Measurements from ENCODE around the gene PANX2. TPM values are rescaled to one million over a fixed set of nuclear protein-coding genes. Genes with fewer than 3 reads are reported as not detected.

PANX2 gene
- total RNA-seq, 6 experiments from 2014 or later, result 3.9 to 12.3 (median 7.2) TPM

GRCh38 chr22:50169181-50169759 lies 1.3 kb upstream of the PANX2 start:
- DNase-seq (peak in 1 of 3 donors; percentile 24), ATAC-seq (no peak)
- H3K9me3 ChIP-seq, result no peaks in the 10 kb centered on the region
- H3K36me3 ChIP-seq, result no peaks in the 10 kb centered on the region
- H3K27me3 ChIP-seq, result no peaks in the 10 kb centered on the region
- no peak for TF ChIP-seq CTCF (IDR thresholded peaks at IDR 0.05)
- no peak for TF ChIP-seq POLR2A (IDR thresholded peaks at IDR 0.05)
- no peak overlapping the region for H3K27ac ChIP-seq
- H3K4me3 ChIP-seq, result peak overlapping the region in 2 of 3 donors; percentile 32 to 57
- H3K4me1 ChIP-seq, result peaks cover 0 to 15% (median 0%) of the 10 kb centered on the region in 4 donors
- intact Hi-C loops (cut with DNase I), result no loop called here
- WGBS (ENCODE audit: insufficient coverage, low coverage, low lambda C conversion rate, missing lambda C conversion rate), result 35% methylated on average over 21 of the region's 36 CpGs

GRCh38 chr22:50169774-50170341 lies 673 bp upstream of the PANX2 start:
- H3K27me3 ChIP-seq, result no peaks in the 10 kb centered on the region
- peak; percentile 41 to 67 (median 65) for DNase-seq
- peaks cover 0 to 15% (median 0%) of the 10 kb centered on the region in 4 donors for H3K4me1 ChIP-seq
- peak overlapping the region; percentile 9 to 57 (median 32) for H3K4me3 ChIP-seq
- intact Hi-C loops (cut with DNase I), result no loop called here
- peak; percentile 33 to 52 (median 44) for ATAC-seq
- no peak overlapping the region for H3K27ac ChIP-seq
- H3K36me3 ChIP-seq, result no peaks in the 10 kb centered on the region
- H3K9me3 ChIP-seq, result no peaks in the 10 kb centered on the region
- TF ChIP-seq POLR2A (IDR thresholded peaks at IDR 0.05) (no peak), CTCF (IDR thresholded peaks at IDR 0.05) (no peak)
- WGBS (ENCODE audit: insufficient coverage, low coverage, low lambda C conversion rate, missing lambda C conversion rate), result 0% methylated on average over 5 of the region's 70 CpGs

- Histone ChIP-seq H3K9me3 (no peaks in the 10 kb centered on the region), H3K4me1 (peaks cover 0 to 15% (median 0%) of the 10 kb centered on the region in 4 donors), H3K27me3 (no peaks in the 10 kb centered on the region), H3K4me3 (peak overlapping the region in 2 of 3 donors; percentile 23 to 57), H3K36me3 (no peaks in the 10 kb centered on the region), H3K27ac (no peak overlapping the region)
- TF ChIP-seq POLR2A (IDR thresholded peaks at IDR 0.05) (no peak), CTCF (IDR thresholded peaks at IDR 0.05) (no peak)
- ATAC-seq, result peak; percentile 2 to 17 (median 15)
- intact Hi-C loops (cut with DNase I), result no loop called here
- no CpG with 5 or more reads among the region's 15 CpGs for WGBS (ENCODE audit: insufficient coverage, low coverage, low lambda C conversion rate, missing lambda C conversion rate)
- DNase-seq, result peak; percentile 23 to 57 (median 47)
Observed at GRCh38 chr22:50171319-50171964, 911 bp downstream of the PANX2 start.

GRCh38 chr22:50171965-50172421 lies 1.5 kb downstream of the PANX2 start:
- DNase-seq (peak in 2 of 3 donors; percentile 21 to 55), ATAC-seq (peak; percentile 47 to 67 (median 62))
- Histone ChIP-seq H3K27me3 (no peaks in the 10 kb centered on the region), H3K27ac (no peak overlapping the region), H3K36me3 (no peaks in the 10 kb centered on the region), H3K9me3 (no peaks in the 10 kb centered on the region), H3K4me3 (no peak overlapping the region), H3K4me1 (peaks cover 0 to 15% (median 0%) of the 10 kb centered on the region in 4 donors)
- intact Hi-C loops (cut with DNase I), result no loop called here
- TF ChIP-seq CTCF (IDR thresholded peaks at IDR 0.05), result no peak
- no peak for TF ChIP-seq POLR2A (IDR thresholded peaks at IDR 0.05)
- 65% methylated on average over 6 of the region's 13 CpGs for WGBS (ENCODE audit: insufficient coverage, low coverage, low lambda C conversion rate, missing lambda C conversion rate)
